Stimulated activated CD8-positive, alpha-beta memory T cell treated with anti-CD3 and anti-CD28 coated beads, Interleukin-4, amount 100 ng/mL, for 24 hours (primary cell): ENCODE data around the gene LEKR1.

Experiments
- DNase-seq: peaks from one replicate; pipeline ENCODE4 v3.0.0-alpha.2; 2020; ENCODE audit warnings: low read depth

Gene LEKR1

GRCh38 chr3:156983559-156983958 is 157.4 kb downstream of the LEKR1 start:
- DNase-seq = no peak

GRCh38 chr3:156985711-156986110 is 159.6 kb downstream of the LEKR1 start:
- DNase-seq = no peak

GRCh38 chr3:156987946-156988345 is 161.8 kb downstream of the LEKR1 start:
- DNase-seq = no peak

GRCh38 chr3:156997351-156997750 is 171.2 kb downstream of the LEKR1 start:
- no peak for DNase-seq

GRCh38 chr3:157001221-157001957 is 175.2 kb downstream of the LEKR1 start:
- no peak for DNase-seq

- no peak for DNase-seq
Measured at GRCh38 chr3:157021679-157022078, 195.5 kb downstream of the LEKR1 start.

- DNase-seq = no peak
Measured at GRCh38 chr3:157023226-157023625, 197.1 kb downstream of the LEKR1 start.

- no peak for DNase-seq
Measured at GRCh38 chr3:157026091-157026490, 199.9 kb downstream of the LEKR1 start.

GRCh38 chr3:157027861-157028745 is 201.9 kb downstream of the LEKR1 start:
- DNase-seq = no peak

- DNase-seq = no peak
Measured at GRCh38 chr3:157029365-157029790, 203.2 kb downstream of the LEKR1 start.

GRCh38 chr3:157030712-157031111 is 204.6 kb downstream of the LEKR1 start:
- no peak for DNase-seq

GRCh38 chr3:157033001-157033400 is 206.8 kb downstream of the LEKR1 start:
- DNase-seq = no peak

GRCh38 chr3:157040456-157040855 is 214.3 kb downstream of the LEKR1 start:
- no peak for DNase-seq

- no peak for DNase-seq
Measured at GRCh38 chr3:157042226-157042625, 216.1 kb downstream of the LEKR1 start.

- DNase-seq = no peak
Measured at GRCh38 chr3:157043771-157044170, 217.6 kb downstream of the LEKR1 start.

- no peak for DNase-seq
Measured at GRCh38 chr3:157045238-157045850, 219.2 kb downstream of the LEKR1 start.

- DNase-seq = no peak
Measured at GRCh38 chr3:157046520-157046919, 220.4 kb downstream of the LEKR1 start.

- DNase-seq = no peak
Measured at GRCh38 chr3:157051055-157051454, 224.9 kb downstream of the LEKR1 start.

GRCh38 chr3:157051591-157051990 is 225.4 kb downstream of the LEKR1 start:
- no peak for DNase-seq

- no peak for DNase-seq
Measured at GRCh38 chr3:157056035-157056434, 229.9 kb downstream of the LEKR1 start.

- DNase-seq = no peak
Measured at GRCh38 chr3:157058392-157059071, 232.4 kb downstream of the LEKR1 start.

GRCh38 chr3:157059181-157059580 is 233.0 kb downstream of the LEKR1 start:
- no peak for DNase-seq
